B cell (primary cell): ENCODE measurements around the gene ITPKB.

Source experiments
- CTCF ChIP-seq: fragments of 200-600 bp; IDR thresholded peaks from one replicate; pipeline ENCODE4 v1.8.0; 2022; ENCODE audit warnings: antibody characterized with exemption, mild to moderate bottlenecking
- EZH2 ChIP-seq: IDR thresholded peaks from 2 replicates; pipeline ENCODE4 v1.6.1; 2012; ENCODE audit warnings: borderline replicate concordance, low read depth, mild to moderate bottlenecking, moderate library complexity, low read length; ENCODE audit not compliant: insufficient read depth, poor library complexity, severe bottlenecking

- no peak for TF ChIP-seq CTCF
- no peak for TF ChIP-seq EZH2
Observed at GRCh38 chr1:226787638-226788037, 48.6 kb upstream of the ITPKB start.
